ENCODE data around the gene PSAP. TPM values are rescaled to one million over a fixed set of nuclear protein-coding genes. Genes with fewer than 3 reads are reported as not detected.
A peak's percentile ranks its signal among the peaks of the same experiment; 100 is the strongest.
"Not testable (repeated sequence)": the region's sequence is repeated elsewhere in the genome, so short reads cannot be mapped to it uniquely, and the experiment has no call there.

PSAP gene
- 546 and 648 TPM in 2 replicates for total RNA-seq (2014; rRNA removed; shearing (Covaris generic))
- polyA plus RNA-seq (2014; cell fraction: nucleus; rRNA removed): 457 and 611 TPM in 2 replicates

- peak; percentile 99 for DNase-seq (ENCODE audit: extremely low read depth, low read depth)
These were observed at the start of gene PSAP for GRCh38 chr10:71850743-71851464. Gene PSAP, minus strand, starts transcription at chr10:71851251. Its CDS starts 30 bp downstream, at chr10:71851221.

DNA sequence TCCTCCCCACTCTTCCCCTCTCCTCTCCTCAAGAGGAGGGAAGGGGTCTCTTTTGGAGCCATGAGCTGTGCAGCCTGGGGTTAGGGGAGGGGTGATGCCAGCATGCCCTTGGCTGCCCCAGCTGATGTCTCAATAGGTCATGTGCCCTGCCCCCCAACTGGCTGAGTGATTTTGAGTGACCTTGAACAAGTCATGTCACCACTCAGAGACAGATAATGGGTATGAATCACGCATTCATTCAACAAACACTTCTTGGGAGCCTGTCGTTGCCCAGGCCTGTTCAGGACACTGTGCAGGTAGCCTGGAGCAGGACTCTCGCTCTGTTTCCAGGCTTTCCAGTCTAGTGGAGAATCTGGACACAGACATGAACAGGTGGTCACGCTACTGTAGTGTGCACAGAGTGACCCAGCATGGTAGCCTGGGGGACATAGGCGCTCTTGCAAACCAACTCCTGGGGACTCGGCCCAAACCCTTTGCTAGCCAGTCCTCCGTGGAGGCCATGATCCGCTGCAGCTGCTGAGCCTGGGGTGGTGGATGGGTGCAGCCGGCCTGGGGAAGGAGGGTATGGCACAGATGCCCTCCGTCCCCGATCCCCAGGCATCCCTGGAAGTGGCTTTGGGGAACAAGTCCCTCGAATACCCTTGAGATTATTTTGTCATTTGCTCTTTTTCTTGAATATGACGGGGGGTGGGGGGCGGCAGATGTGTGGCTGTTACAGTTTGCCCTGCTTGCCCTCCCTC lies 49.6 kb upstream of the PSAP start:
- no peak for DNase-seq (ENCODE audit: extremely low read depth, low read depth)

DNA sequence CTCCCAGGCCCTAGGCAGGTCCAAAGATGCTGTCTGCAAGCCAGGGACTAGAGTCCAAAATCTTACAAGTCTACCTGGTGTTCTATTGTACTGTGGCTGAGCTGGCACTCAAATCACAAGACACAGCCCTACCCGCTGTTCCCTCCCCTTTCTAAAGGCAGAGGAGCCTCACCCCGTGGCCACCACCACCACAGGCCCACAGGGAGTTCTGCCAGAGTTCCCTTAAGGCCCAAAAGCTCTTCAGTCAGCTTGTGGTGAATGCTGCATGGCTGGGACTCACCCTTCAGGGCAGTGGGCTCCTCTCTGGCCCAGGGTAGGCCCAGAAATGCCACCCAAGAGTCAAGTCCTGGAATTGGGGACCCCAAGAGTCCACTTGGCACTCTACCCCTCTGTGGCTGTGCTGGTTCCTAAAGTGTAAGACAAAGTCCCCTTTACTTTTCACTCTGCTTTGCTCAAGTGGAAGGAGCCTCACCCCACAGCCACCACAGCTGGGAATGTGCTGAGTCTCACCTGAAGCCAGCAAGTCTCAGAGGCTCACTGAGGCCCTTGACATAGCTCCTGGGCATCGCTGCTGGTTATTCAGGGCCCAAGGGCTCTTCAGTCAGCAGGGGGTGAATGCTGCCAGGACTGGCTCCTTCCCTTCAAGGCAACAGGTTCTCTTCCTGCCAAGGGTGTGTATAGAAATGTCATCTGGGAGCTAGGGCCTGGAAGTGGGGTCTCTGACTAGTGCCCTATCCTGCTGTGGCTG lies 48.8 kb upstream of the PSAP start:
- DNase-seq (ENCODE audit: extremely low read depth, low read depth): no peak

- DNase-seq (ENCODE audit: extremely low read depth, low read depth): not testable (repeated sequence)
These were observed 47.3 kb upstream of the PSAP start for GRCh38 chr10:71898346-71898745.

DNA sequence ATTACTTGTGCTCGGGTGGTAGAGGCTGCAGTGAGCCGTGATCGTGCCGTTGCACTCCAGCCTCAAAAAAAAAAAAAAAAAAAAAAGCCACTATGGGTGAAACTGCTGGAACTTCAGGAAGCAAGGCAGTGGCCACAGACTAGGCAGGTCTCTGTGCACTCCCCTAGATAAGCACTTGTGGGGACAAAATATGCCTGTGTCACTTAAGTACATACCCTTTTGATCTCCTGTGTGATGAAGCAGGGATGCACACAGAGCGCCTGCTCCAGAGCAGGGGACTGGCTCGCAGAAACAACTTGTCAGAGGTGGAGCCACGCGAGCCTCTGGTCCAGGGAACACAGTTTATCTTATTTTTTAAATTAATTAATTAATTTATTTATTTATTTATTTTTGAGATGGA lies 42.9 kb upstream of the PSAP start:
- no peak for DNase-seq (ENCODE audit: extremely low read depth, low read depth)

GRCh38 chr10:71893258-71893815 lies 42.3 kb upstream of the PSAP start:
- DNase-seq (ENCODE audit: extremely low read depth, low read depth): no peak

GRCh38 chr10:71891437-71891836 lies 40.4 kb upstream of the PSAP start:
- no peak for DNase-seq (ENCODE audit: extremely low read depth, low read depth)

DNA sequence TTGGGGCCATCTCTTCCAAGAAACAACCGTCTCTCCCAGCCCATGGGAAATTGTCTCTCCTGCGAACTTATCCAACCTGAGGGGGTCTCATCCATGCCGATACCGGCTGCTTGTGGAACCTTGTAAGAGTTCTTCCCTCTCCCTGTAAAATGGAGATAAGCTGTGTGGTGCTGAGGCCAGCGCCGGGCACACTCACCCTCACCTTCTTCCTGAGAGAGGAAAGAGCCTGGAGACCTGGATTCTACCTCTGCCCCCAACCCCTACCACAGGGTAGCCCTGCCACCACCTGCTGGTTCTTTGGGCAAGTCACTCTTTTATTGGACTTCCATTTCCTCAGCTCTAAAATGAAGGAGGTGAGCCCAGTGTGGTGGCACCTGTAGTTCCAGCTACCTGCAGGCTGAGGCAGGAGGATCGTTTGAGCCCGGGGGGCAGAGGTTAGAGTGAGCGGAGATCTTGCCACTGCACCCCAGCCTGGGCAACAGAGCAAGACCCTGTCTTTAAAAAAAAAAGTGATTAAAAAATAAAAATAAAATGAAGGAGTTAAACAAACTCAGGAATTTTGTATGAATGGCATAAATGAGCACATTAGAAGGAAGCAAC lies 38.4 kb upstream of the PSAP start:
- no peak for DNase-seq (ENCODE audit: extremely low read depth, low read depth)

GRCh38 chr10:71888623-71889387 lies 37.8 kb upstream of the PSAP start:
- peak; percentile 78 for DNase-seq (ENCODE audit: extremely low read depth, low read depth)

GRCh38 chr10:71888248-71888622 lies 37.2 kb upstream of the PSAP start:
- no peak for DNase-seq (ENCODE audit: extremely low read depth, low read depth)

DNA sequence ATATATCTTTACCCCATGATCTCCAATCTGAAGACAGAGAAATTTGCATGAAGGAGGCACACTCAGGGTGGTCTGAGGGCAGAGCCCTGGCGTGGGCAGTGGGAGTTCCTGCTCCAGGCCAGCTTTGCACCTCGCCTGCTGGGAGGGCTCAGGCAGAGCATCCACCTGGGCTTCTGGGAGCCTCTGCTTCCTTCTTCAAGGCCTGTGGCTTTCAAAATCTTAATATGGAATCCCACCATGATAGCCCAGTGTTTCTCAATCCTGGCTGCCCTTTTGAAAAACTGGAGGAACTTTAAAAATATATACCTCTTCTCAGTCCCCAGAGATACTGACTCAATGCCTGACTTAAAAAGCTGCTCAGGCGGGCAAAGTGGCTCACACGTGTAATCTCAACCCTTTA lies 36.7 kb upstream of the PSAP start:
- no peak for DNase-seq (ENCODE audit: extremely low read depth, low read depth)

GRCh38 chr10:71882813-71883659 lies 32.0 kb upstream of the PSAP start:
- DNase-seq (ENCODE audit: extremely low read depth, low read depth): no peak

DNA sequence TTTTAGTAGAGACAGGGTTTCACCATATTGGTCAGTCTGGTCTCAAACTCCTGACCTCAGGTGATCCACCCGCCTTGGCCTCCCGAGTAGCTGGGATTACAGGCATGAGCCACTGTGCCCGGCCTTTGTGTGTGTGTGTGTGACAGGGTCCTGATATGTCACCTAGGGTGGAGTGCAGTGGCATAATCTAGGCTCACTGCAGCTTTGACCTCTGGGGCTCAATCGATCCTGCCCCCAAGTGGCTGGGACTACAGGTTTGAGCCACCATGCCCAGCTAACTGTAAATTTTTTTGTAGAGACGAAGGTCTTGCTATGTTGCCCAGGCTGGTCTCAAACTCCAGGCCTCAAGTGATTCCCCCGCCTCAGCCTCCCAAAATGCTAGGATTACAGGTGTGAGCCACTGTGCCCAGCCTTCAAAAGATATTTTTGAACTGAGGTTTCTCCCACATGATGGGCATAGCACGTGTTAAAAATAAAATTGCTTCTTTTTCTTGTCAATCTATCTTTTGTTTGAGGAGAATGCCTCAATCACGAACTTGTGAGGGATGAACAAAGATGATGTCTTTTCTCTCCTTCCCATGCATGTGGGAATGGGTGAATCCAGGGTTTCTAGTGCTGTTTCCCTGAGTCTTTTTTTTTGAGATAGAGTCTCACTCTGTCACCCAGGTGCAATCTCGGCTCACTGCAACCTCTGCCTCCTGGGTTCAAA lies 30.8 kb upstream of the PSAP start:
- no peak for DNase-seq (ENCODE audit: extremely low read depth, low read depth)

DNA sequence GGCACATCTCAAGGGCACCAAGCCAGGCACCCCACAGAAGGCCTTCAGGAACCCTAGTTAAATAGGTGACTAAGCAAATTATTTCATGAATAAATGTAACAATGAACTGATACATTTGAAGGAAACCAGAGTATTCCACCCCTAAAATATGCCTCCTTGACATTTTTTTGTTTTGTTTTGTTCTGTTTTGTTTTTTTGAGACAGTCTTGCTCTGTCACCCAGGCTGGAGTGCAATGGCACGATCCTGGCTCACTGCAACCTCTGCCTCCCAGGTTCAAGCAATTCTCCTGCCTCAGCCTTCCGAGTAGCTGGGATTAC lies 30.2 kb upstream of the PSAP start:
- not testable (repeated sequence) for DNase-seq (ENCODE audit: extremely low read depth, low read depth)

- DNase-seq (ENCODE audit: extremely low read depth, low read depth): no peak
These were observed 29.6 kb upstream of the PSAP start for GRCh38 chr10:71880425-71881306.

DNA sequence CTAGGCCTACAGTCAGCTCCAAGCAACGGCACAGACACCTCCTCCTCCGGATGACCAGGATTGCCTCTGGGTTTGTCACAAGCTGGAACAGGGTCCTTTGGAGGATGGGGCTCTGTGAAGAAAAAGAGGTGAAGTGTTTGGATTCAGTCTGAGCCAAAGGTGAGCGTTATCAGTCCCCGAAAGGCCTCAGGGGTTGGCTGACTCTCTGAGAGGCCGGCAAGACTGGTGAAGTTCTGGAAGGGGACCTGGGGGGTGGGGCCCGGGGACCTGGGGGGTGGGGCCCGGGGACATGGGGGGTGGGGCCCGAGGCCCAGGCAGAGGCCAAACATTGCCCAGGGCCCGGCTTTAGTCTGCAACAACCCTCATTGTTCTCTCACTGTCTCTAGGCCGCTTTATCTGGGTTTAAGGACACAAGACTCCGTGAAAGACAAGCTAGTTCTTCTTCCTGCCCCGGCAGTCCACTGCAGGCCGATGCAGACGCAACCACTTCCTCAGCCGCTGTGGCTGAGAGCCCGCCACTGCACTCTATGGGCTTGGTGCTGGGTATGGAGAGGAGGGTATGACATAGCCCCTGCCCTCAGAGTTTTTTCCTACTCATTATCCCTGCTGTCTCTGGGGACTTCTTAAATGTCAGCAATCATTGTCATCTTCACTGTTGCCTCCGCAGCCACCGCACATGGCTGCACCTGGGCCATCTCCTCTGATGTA lies 27.4 kb upstream of the PSAP start:
- DNase-seq (ENCODE audit: extremely low read depth, low read depth): no peak

GRCh38 chr10:71877821-71878220 lies 26.8 kb upstream of the PSAP start:
- no peak for DNase-seq (ENCODE audit: extremely low read depth, low read depth)

Measured in NCI-H460 (cell line).